NOMO-1 (cell line): ENCODE measurements around the gene CXCL3.
A peak's percentile ranks its signal among the peaks of the same experiment; 100 is the strongest.

Experiments used
- DNase-seq, 2 experiments: peaks; one replicate each; lab custom pipeline; 2025; ENCODE audit not compliant: unreplicated experiment in 2 of 2; lab: John Stamatoyannopoulos, UW

CXCL3 gene

DNA sequence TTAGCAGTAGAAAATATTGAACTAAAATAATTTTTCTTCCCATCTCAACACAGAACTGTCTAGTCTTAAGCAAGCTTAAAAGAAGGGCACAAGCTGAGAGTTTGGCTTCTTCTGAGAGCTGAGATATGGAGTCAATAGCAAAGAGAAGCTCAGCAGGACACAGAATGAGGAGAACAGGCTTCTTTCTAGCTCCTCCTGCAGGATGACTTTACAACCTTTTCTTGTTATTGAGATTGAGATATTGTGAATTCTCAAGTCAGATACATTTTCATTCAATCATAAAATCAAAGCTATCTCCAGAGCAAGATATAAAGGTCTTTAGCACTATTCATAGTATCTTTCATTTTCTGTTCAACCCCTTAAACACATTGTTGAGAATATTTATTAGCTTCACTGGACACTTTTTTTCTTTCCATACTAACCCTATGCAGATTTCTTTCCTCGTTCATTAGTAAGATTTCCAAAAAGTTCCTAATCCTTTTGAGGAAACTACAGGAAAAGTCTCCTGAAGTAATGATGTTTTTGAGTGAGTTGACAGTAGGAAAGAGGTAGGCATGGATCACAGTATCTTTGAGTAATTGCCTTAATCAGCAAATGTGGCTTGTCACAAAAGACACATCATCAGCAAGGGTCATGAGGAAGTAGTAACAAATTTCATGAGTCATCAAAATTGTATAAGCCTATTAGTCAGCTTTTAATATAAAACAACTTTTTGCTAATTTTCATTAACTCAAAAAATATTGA lies 17.8 kb upstream of the CXCL3 start:
- DNase-seq: peak; percentile 67 to 91

DNA sequence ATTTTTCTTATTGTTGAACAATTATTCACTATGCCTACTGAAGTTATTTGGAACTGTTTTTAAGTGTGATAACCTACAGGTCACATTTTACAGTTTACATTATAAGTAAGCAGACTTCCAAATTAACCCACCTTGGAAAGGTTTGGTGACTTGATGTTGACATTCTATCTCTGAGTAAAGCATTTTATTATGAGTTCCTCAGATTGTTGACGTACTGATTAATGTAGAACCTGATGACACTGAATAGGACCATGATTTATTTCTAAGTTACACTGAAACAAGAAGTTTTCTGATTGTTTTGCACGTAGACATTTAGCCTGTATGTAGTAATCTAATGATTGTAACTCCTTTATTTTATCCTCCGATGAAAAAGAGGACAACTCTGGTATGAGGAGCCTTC lies 17.0 kb upstream of the CXCL3 start:
- no peak for DNase-seq

DNA sequence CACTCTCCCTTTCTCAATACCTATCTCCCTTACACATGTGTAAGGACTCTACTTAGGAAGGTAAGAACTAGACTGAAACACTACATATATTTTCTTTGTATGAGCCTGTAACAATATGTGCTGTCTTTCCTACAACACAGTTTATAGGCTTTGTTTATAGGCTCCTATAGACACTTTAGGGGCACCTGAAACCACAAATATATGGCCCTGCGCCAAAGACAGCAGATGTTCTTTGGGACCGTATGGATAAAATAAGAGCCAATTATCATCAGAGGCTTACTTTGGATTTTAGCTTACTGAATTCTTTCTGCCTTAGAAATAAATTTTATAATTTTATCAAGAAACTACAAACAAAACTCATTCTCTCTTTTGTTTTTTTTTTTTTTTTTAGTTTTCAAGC lies 16.6 kb upstream of the CXCL3 start:
- DNase-seq: no peak

- no peak for DNase-seq
Measured at GRCh38 chr4:74054483-74055047, 16.1 kb upstream of the CXCL3 start.

- DNase-seq: no peak
Measured at GRCh38 chr4:74047152-74047551, 8.7 kb upstream of the CXCL3 start.

DNA sequence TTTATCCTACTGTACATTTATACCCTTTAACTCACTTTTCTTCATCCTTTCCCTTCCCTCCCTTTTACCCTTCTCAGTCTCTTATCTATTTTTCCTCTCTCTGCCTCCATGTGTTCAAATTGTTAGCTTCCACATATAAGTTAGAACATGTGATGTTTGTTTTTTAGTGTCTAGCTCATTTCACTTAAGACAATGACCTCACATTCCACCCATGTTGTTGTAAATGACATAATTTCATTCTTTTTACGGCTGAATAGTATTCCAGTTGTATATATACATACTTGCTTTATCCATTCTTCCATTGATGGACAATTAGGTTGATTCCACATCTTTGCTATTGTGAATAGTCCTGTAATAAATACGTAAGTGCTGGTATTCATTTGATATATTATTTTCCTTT lies 7.3 kb upstream of the CXCL3 start:
- no peak for DNase-seq

DNA sequence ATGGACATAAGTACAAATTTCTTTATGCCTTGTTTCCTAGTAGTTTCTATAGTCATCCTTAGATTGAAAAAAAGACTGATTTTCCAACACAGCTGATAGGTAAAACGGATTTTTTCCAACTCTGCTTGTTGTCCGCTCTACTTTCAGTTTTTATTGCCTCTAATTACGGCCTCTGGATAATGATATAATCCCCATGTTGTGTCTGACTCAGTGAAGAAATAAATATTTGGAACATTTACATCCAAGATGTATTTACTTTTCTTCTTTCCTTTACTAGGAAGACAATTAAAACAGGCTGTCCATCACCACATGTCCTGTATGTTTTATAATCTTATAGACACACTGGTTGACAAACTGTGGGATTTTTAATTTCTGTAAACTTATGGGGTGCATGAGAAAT lies 6.8 kb upstream of the CXCL3 start:
- DNase-seq: no peak

DNA sequence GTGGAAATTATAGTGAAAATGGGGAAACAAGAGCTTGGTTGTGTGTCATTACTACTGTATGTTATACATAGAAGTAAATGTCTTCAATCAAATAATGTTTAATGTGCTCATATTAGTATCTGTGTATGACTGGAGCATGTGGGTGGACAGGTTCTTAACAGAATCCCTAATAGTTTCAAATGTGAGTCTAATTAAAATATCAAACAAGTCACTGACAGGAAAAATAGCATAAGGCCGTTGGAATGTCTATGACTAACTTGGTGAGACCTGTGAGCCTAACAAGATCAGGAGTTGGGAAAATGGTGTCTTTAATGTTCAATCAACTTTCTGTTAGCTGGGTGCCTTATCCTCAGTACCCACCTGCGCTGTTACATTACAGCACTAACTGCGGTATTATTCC lies 6.2 kb upstream of the CXCL3 start:
- DNase-seq: no peak

GRCh38 chr4:74042681-74043080 lies 4.2 kb upstream of the CXCL3 start:
- no peak for DNase-seq

GRCh38 chr4:74041418-74041817 lies 2.9 kb upstream of the CXCL3 start:
- no peak for DNase-seq

DNA sequence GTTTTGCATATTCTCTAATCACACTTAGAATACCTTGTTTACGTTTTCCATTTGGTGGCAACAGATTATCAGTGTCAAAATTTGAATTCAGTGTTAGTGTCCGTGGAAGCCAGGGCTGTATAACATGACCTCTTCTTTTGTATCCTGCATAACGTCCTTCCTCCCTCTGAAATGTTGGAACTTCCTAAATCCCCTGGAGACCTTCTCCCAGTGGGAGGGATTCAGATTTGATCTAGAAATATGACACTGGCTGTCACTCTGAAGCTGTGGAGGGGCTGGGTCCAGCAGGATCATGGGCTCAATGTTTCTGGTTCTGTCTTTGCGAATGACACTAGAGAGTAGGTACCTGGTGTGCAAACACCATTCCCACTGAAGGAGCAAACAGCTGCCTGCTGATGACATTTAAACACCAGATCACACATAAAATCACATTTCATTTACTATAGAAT lies 850 bp upstream of the CXCL3 start:
- no peak for DNase-seq

DNA sequence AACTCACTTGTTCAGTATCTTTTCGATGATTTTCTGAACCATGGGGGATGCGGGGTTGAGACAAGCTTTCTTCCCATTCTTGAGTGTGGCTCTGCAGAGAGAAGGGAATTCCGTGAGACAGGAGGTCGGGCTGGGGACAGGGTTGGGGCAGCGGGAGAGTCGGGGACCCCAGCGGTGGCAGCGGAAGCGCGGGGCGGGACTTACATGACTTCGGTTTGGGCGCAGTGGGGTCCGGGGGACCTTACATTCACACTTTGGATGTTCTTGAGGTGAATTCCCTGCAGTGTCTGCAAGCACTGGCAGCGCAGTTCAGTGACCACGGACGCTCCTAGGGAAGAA lies 434 bp downstream of the CXCL3 start:
- DNase-seq: no peak

DNA sequence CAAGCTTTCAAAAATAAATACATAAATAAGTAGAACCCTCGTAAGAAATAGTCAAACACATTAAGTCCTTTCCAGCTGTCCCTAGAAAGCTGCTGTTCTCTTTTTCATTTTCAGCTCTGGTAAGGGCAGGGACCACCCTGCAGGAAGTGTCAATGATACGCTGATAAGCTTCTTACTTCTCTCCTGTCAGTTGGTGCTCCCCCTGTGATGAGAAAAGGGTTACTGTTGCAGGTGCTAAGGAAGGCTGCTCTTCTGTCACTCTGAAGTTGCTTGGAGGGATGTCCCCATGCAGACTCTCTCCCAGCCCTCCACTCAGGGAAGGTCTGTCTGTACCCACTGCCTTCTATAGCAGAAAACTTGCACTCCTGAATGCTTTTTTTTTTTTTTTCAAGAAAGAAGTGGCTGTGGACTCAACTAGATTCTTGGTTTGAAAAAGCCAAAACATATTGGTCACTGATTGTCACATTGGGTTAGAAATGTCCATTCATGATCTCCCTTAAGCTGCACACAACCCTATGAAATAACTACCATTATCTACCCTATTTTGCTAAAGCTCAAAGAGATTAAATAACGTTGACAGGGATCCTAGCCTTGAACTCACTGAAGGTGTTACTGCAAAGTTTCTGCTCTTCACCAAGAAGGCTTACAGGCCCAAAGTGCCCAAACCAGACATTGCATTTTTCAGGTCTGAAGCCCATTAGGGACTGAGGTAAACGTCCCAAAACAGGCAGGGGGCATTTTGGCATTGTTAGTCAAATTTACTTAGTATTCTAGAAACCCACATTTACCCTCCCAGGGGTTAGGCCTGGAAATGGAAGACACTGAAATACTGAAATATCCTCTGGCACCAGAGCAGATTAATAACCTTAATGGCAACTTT lies 1.2 kb downstream of the CXCL3 start:
- DNase-seq: no peak

DNA sequence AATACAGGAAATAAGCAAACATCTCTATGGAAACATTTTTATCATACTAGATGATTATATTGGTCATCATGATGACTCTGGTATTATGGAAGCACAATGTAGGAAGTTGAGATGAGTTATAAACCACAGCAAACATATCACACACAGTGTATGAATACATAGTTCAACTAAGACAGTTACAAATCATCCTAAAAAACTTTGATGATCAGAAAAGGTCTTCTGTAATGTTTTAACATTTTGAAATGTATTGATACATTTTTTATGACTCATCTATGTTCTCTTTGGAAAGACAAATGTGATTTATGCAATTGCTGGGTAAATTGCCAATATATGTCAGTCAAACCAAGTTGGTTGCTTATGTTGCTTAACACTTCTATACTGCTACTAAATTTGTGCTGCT lies 4.8 kb downstream of the CXCL3 start:
- DNase-seq: no peak

- DNase-seq: no peak
Measured at GRCh38 chr4:74032064-74032463, 6.4 kb downstream of the CXCL3 start.

DNA sequence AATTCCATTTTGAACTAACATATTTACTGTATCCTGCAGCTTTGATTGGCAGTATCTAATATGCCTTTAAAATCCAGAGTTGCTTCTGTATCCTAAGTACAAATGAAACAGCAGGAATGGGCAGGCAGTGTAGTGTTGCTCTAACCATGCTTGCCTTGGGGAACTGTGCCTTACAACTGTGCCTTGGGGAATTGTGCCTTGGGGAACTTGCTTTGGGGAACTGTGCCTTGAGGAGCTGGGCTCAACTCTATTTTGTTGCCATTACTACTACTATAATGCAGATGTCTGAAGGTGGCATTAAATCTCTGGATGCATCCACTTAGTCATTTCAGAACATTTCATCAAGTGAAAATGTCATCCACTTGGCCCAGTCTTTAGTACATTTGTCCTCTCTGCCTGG lies 6.9 kb downstream of the CXCL3 start:
- DNase-seq: no peak

DNA sequence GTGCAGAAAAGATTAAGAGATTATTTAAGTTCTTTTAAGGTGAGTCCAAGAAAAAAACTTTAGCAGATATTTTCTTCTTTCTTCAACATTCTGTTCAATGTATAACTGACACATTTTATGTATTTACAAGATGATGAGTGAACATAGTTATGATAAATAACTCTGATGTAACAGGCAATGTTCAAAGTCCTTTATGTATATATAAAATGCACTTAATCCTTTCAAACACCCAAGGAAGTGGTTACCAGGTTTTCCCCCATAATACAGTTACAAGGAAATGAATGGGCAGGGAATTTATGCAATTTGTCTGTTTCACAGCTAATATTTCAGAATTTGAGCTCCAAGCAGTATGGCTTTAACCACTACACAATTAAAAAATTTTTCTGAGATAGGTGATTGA lies 8.2 kb downstream of the CXCL3 start:
- no peak for DNase-seq

- no peak for DNase-seq
Measured at GRCh38 chr4:74028504-74028903, 10.0 kb downstream of the CXCL3 start.

- no peak for DNase-seq
Measured at GRCh38 chr4:74023709-74024108, 14.8 kb downstream of the CXCL3 start.

GRCh38 chr4:74021601-74022000 lies 16.9 kb downstream of the CXCL3 start:
- DNase-seq: no peak

DNA sequence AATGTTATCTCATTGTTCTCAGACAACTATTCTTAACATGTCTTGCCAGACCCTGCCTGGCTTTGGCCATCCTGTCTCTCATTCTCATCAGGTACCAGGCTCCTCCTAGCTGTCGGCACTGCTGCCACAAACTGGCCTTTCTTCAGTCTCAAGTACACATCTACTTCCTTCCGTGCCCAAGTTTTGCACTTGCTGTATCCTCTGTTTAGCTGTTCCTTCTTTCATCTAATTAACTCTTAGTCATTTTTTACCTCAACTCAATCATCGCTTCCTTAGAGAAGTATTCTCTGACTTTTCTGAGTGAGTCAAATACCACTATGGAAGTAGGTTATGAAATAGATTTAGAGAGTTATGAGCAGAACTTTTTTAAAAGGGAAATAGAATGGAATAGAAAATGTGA lies 19.7 kb downstream of the CXCL3 start:
- DNase-seq: peak; percentile 90 to 98

DNA sequence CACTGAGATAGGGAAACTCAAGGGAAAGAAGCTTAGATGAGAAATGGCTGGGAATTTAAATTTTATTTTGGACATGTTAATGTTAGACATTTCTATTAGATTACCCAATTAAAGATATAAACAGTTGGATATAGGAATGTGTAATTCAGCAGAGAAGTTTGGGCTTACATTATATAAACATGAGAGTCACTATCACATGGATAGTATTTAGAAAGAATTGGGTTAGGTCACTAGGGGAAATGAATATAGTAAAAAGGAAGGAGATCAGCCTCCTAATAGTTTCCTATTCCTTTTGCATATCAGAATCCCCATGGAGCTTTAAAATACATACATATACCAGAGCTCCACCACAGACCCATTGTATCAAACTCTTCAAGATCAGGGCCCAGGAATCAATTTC lies 20.4 kb downstream of the CXCL3 start:
- DNase-seq: no peak
